Measurements from ENCODE around the gene RASA3.
"Not testable (repeated sequence)": the region's sequence is repeated elsewhere in the genome, so short reads cannot be mapped to it uniquely, and the experiment has no call there.

The RASA3 gene

DNA sequence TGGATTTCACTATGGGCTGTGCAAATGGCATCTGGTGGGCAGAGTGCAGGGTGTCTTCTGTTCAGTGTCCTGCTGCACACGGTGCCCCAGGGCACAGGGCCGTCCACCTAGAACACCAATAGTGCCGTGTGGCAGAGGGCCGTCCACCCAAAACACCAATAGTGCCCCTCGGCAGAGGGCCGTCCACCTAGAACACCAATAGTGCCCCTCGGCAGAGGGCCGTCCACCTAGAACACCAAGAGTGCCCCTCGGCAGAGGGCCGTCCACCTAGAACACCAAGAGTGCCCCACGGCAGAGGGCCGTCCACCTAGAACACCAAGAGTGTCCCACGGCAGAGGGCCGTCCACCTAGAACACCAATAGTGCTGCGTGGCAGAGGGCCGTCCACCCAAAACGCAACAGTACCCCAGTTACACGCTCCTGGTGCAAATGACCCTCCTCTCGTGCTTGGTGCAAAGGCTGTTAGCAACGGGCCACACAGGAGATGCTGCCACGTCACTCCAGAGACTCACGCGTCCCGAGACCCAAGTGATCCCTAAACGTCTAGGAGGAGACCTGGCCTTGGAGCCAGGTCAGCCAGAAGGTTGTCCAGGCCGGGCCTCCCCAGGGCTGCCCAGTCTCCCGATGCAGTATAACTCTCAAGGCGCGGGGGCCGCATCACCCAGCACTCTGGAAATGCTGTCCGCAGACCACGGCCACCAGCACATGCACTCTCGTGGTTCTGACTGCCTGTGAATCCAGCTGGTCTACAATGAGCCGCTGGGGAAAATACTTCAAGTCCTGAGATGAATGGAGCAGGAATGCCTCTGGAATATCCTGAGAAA lies 51.5 kb downstream of the RASA3 start:
- Mint-ChIP-seq H3K27me3 (no peaks in the 10 kb centered on the region), H3K4me3 (no peak overlapping the region), H3K36me3 (peaks cover 50% of the 10 kb centered on the region), H3K27ac (no peak overlapping the region), H3K9me3 (peaks cover 10% of the 10 kb centered on the region), H3K4me1 (peaks cover 10% of the 10 kb centered on the region)
- DNase-seq: no peak
- CTCF ChIA-PET: no interaction called here

GRCh38 chr13:114079601-114080536 lies 52.6 kb downstream of the RASA3 start:
- CTCF ChIA-PET: no interaction called here
- Mint-ChIP-seq H3K27ac (no peak overlapping the region), H3K4me1 (peaks cover 10% of the 10 kb centered on the region), H3K4me3 (no peak overlapping the region), H3K27me3 (no peaks in the 10 kb centered on the region), H3K9me3 (peaks cover 10% of the 10 kb centered on the region), H3K36me3 (peaks cover 55% of the 10 kb centered on the region)
- no peak for DNase-seq

DNA sequence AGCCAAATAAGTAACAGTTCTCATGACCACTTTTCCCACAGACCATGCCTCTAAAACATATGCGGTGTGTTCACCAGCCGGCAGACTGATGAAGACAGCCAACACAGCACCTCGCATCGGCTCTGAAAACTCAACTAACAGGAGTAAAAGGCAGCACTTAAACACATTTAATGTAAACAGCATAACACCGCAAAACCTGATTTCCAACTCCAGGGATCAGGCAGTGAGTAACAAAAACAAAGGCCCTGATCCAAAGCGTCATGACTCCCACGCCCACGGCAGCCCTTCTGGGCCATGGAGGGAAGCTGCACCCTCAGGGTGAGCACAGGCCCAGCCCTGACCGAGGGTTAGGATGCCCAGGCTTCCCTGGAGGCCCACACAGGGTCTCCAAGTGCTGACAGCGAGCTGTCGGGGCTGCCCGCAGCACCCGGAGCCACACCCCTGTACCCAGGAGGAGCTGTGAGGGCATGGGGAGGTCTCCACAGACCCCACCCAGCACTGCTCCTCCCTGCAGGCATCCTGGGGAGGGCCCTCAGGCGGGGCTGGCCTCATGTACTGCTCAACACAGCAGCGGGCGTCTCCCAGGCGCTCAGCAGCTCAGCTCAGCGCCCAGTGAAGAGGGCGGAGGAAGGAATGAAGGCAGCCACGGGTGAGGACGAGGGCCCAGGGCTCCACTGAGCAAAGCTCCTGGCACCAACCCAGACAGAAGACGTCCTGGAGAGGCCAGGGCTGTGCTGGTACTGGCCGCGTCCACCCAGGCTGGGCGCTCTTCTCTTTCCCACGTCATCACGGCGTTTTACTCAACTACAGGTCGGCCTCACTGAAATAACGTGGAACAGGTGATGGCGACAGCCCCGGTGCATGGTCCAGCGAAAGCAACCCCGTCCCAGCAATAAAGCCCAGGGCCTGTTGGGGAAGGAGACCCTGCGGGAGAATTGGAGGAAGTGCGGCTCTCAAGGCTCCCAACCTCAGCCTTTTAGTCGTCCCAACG lies 53.7 kb downstream of the RASA3 start:
- H3K4me3 Mint-ChIP-seq: no peak overlapping the region
- no peaks in the 10 kb centered on the region for H3K27me3 Mint-ChIP-seq
- H3K9me3 Mint-ChIP-seq: peaks cover 10% of the 10 kb centered on the region
- peaks cover 64% of the 10 kb centered on the region for H3K36me3 Mint-ChIP-seq
- peaks cover 10% of the 10 kb centered on the region for H3K4me1 Mint-ChIP-seq
- peak overlapping the region; percentile 7 for H3K27ac Mint-ChIP-seq
- DNase-seq: no peak
- CTCF ChIA-PET: no interaction called here

DNA sequence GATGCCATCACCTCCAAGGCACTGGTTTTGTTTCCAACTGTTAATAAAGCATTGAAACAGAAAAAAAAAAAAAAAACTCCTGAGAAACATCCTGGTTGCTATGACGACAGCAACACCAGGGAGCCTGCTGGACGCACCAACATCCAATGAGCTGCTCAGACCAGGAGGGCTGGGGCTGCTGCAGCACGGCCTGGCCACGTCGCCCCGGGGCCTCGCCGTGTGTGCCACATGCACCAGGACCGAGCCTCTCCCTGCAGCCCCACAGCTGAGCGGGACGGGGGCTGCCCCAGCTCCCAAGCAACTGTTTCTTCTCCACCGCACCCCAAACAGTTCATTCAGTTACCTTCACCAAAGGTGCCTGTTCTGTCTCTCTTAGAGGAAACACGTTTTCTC lies 54.5 kb downstream of the RASA3 start:
- no peak for DNase-seq
- H3K4me3 Mint-ChIP-seq: no peak overlapping the region
- H3K9me3 Mint-ChIP-seq: peaks cover 6% of the 10 kb centered on the region
- peaks cover 68% of the 10 kb centered on the region for H3K36me3 Mint-ChIP-seq
- CTCF ChIA-PET: no interaction called here
- H3K27me3 Mint-ChIP-seq: no peaks in the 10 kb centered on the region
- H3K4me1 Mint-ChIP-seq: peaks cover 10% of the 10 kb centered on the region
- no peak overlapping the region for H3K27ac Mint-ChIP-seq

DNA sequence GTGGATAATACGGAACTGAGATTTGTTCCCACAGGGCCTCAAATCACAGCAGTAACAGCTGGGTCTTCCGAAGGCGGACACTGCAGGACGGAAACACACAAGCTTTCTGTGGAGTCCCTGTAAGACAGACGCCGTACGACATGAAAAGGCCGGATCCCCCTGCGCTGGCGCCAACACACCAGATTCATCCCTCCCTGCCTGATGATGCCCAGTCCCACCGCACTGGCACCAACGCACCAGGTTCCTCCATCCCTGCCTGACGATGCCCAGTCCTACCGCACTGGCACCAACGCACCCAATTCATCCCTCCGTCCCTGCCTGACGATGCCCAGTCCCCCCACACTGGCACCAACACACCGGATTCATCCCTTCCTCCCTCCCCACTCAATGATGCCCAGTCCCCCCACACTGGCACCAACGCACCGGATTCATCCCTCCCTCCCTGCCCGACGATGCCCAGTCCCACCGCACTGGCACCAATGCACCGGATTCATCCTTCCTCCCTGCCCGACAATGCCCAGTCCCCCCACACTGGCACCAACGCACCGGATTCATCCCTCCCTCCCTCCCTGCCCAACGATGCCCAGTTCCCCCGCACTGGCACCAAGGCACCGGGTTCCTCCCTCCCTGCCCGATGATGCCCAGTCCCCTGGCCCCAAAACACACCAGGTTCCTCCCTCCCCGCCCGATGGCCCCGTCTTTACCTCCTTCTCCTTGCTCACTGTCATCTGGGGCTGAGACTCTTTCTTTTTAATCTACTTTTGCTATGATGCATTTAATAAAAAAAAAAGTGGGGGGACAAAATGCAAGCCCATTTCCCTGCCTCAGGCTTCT lies 55.1 kb downstream of the RASA3 start:
- DNase-seq: no peak
- H3K4me3 Mint-ChIP-seq: no peak overlapping the region
- peaks cover 10% of the 10 kb centered on the region for H3K4me1 Mint-ChIP-seq
- H3K9me3 Mint-ChIP-seq: peaks cover 4% of the 10 kb centered on the region
- CTCF ChIA-PET: no interaction called here
- peaks cover 68% of the 10 kb centered on the region for H3K36me3 Mint-ChIP-seq
- H3K27me3 Mint-ChIP-seq: no peaks in the 10 kb centered on the region
- H3K27ac Mint-ChIP-seq: peak overlapping the region; percentile 33

- DNase-seq: no peak
- Mint-ChIP-seq H3K9me3 (peaks cover 8% of the 10 kb centered on the region), H3K4me1 (peaks cover 12% of the 10 kb centered on the region), H3K27me3 (no peaks in the 10 kb centered on the region), H3K4me3 (no peak overlapping the region), H3K27ac (peak overlapping the region; percentile 28), H3K36me3 (peaks cover 68% of the 10 kb centered on the region)
- CTCF ChIA-PET: no interaction called here
Observed at GRCh38 chr13:114076329-114077090, 55.9 kb downstream of the RASA3 start.

DNA sequence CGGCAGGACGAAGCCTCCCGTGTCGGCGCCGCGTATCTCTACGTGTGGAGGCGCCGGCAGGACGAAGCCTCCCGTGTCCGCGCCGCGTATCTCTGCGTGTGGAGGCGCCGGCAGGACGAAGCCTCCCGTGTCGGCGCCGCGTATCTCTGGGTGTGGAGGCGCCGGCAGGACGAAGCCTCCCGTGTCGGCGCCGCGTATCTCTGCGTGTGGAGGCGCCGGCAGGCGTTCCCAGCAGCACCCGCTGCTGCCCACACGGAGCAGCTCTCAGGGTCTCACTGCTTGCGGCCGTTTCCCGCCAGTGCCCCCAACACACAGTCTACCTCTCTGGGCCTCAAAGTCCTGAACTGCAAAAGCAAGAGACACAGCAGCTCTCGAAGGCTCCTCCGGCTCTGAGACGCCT lies 56.6 kb downstream of the RASA3 start:
- H3K9me3 Mint-ChIP-seq, CTCF ChIA-PET, H3K4me3 Mint-ChIP-seq, H3K27me3 Mint-ChIP-seq, DNase-seq: not testable (repeated sequence)
- H3K4me1 Mint-ChIP-seq: peaks cover 14% of the 10 kb centered on the region
- peaks cover 68% of the 10 kb centered on the region for H3K36me3 Mint-ChIP-seq
- peak overlapping the region; percentile 28 for H3K27ac Mint-ChIP-seq

- CTCF ChIA-PET: interaction anchor here (1.2 kb wide), 1 partner anchor 34 kb away, joined by 3 read pairs; no protein-coding TSS in a partner anchor
- peaks cover 14% of the 10 kb centered on the region for H3K4me1 Mint-ChIP-seq
- peaks cover 68% of the 10 kb centered on the region for H3K36me3 Mint-ChIP-seq
- H3K9me3 Mint-ChIP-seq: peaks cover 8% of the 10 kb centered on the region
- no peaks in the 10 kb centered on the region for H3K27me3 Mint-ChIP-seq
- H3K4me3 Mint-ChIP-seq: no peak overlapping the region
- no peak for DNase-seq
- H3K27ac Mint-ChIP-seq: no peak overlapping the region
Observed at GRCh38 chr13:114074671-114075315, 57.6 kb downstream of the RASA3 start.

DNA sequence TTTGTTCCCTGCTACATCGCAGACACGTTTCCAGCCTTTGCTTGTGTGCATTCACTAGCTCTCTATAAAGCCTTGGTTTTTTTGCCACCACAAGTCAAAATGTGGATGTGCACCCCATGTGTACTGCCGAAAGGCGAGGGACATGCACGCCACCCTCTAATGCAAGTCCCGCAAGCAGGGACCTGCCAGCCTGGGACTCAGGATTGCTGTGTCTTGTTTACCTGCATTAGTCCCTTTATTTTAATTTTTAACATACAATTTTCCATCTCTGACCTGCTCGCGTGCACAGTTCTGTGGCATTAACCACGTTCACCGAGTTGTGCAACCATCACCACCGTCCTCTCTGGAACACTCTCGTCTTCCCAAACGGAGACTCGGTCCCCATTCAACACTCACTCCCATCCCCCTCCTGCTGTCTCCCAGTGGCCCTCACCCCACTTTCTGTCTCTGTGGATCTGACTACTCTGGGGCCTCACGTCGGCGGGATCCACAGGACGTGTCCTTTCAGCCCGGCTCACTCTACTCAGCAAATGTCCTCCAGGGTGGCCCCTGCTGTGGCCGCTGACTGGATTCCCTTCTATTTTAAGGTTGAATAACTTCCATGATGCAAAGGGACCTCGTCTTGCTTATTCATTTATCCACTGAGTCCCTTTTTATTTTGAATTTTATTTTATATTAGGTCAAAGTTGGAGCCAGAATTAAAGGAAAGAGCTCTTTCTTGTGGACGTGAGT lies 58.4 kb downstream of the RASA3 start:
- H3K9me3 Mint-ChIP-seq: peaks cover 8% of the 10 kb centered on the region
- DNase-seq: no peak
- H3K27ac Mint-ChIP-seq: peak overlapping the region; percentile 35
- peaks cover 67% of the 10 kb centered on the region for H3K36me3 Mint-ChIP-seq
- CTCF ChIA-PET: interaction anchor here (1.2 kb wide), 1 partner anchor 35 kb away, joined by 3 read pairs; no protein-coding TSS in a partner anchor
- H3K4me3 Mint-ChIP-seq: no peak overlapping the region
- H3K27me3 Mint-ChIP-seq: no peaks in the 10 kb centered on the region
- peaks cover 14% of the 10 kb centered on the region for H3K4me1 Mint-ChIP-seq

GRCh38 chr13:114072421-114072820 lies 60.0 kb downstream of the RASA3 start:
- CTCF ChIA-PET: no interaction called here
- Mint-ChIP-seq H3K4me1 (peaks cover 27% of the 10 kb centered on the region), H3K27me3 (no peaks in the 10 kb centered on the region), H3K9me3 (peaks cover 8% of the 10 kb centered on the region), H3K27ac (peak overlapping the region; percentile 63), H3K4me3 (no peak overlapping the region), H3K36me3 (peaks cover 71% of the 10 kb centered on the region)
- no peak for DNase-seq

- Mint-ChIP-seq H3K27me3 (no peaks in the 10 kb centered on the region), H3K27ac (peak overlapping the region; percentile 63), H3K4me3 (no peak overlapping the region), H3K4me1 (peaks cover 30% of the 10 kb centered on the region), H3K9me3 (peaks cover 8% of the 10 kb centered on the region), H3K36me3 (peaks cover 71% of the 10 kb centered on the region)
- CTCF ChIA-PET: no interaction called here
- DNase-seq: no peak
Observed at GRCh38 chr13:114071991-114072390, 60.4 kb downstream of the RASA3 start.

DNA sequence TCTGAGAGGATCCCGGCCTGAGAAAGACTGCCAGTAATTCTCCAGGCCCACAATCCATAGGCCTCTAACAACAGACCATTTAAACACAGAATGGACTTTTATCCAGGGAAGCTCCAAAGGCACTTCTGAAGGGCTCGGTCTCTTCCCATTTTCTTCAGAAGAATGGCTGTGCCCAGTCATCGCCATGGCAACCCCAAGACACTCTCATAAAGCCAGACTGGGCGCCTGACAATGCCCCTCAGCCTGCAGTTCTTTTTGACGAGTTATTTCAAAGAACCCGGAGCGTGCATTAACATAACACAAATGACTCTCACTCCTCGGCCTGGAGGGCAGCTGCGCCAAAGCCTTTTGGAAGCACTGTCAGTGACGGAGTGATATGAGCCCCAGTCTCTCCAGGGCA lies 61.0 kb downstream of the RASA3 start:
- H3K27me3 Mint-ChIP-seq: no peaks in the 10 kb centered on the region
- CTCF ChIA-PET: no interaction called here
- DNase-seq: no peak
- no peak overlapping the region for H3K27ac Mint-ChIP-seq
- H3K4me1 Mint-ChIP-seq: peaks cover 30% of the 10 kb centered on the region
- peaks cover 68% of the 10 kb centered on the region for H3K36me3 Mint-ChIP-seq
- H3K4me3 Mint-ChIP-seq: no peak overlapping the region
- peaks cover 8% of the 10 kb centered on the region for H3K9me3 Mint-ChIP-seq

All from activated naive CD4-positive, alpha-beta T cell treated with anti-CD3 and anti-CD28 coated beads, Interleukin-2, amount 10 ng/mL, durations not matched to agents 7 days and 5 days (primary cell).